IMR-90 (cell line): ENCODE results near the gene EML1. TPM values are rescaled to one million over a fixed set of nuclear protein-coding genes. Genes with fewer than 3 reads are reported as not detected.

ENCODE experiments used
- ATAC-seq: fragments of 200-7000 bp; cut with Tn5 transposase; 2 replicates; pipeline ENCODE4 v1.9.1; 2020; ENCODE audit warnings: low read depth, mild to moderate bottlenecking, moderate library complexity
- BruUV-seq: library from RNA; stranded (reverse); fragments of 400-500 nt; replicated peaks from 2 replicates; lab custom pipeline; 2021; lab: Mats Ljungman, UMichigan
- CTCF ChIA-PET: fragments of 300-600 bp; formaldehyde crosslinking; extraction: SDS; loops from one replicate; lab custom pipeline; 2021; ENCODE audit warnings: antibody characterized with exemption; lab: Yijun Ruan, JAX
- POLR2A ChIA-PET: fragments of 300-600 bp; sonication (Branson Sonifier 250); formaldehyde crosslinking; loops from one replicate; lab custom pipeline; 2022; ENCODE audit warnings: antibody characterized with exemption; ENCODE audit not compliant: unreplicated experiment; lab: Charles Lee
- DNase-seq: peaks from one replicate; pipeline ENCODE4 v3.0.0; 2013
- H2AFZ ChIP-seq: replicated peaks from 2 replicates; pipeline ENCODE3; 2013; ENCODE audit warnings: low read length, mild to moderate bottlenecking; ENCODE audit not compliant: poor library complexity
- H2AK5ac ChIP-seq: 2 replicates; pipeline ENCODE4 v1.6.1; 2013; ENCODE audit warnings: low read depth, low read length, inconsistent platforms
- H2AK9ac ChIP-seq: replicated peaks from 2 replicates; pipeline ENCODE3; 2013; ENCODE audit warnings: mild to moderate bottlenecking, low read depth, low read length, moderate library complexity; ENCODE audit not compliant: poor library complexity
- H2BK120ac ChIP-seq: 2 replicates; pipeline ENCODE4 v1.6.1; 2013; ENCODE audit warnings: low read depth, low read length, inconsistent platforms
- H2BK15ac ChIP-seq: 3 replicates; pipeline ENCODE4 v1.6.1; 2013; ENCODE audit warnings: low read depth, low read length, inconsistent platforms
- H2BK20ac ChIP-seq: 2 replicates; pipeline ENCODE4 v1.6.1; 2013; ENCODE audit warnings: low read depth, mild to moderate bottlenecking, inconsistent platforms, low read length, moderate library complexity
- H2BK5ac ChIP-seq: 2 replicates; pipeline ENCODE4 v1.6.1; 2013; ENCODE audit warnings: mild to moderate bottlenecking, low read depth, low read length, inconsistent platforms; ENCODE audit not compliant: poor library complexity, severe bottlenecking
- H3K14ac ChIP-seq: replicated peaks from 2 replicates; pipeline ENCODE4 v1.6.1; 2013; ENCODE audit warnings: low read depth, low read length, inconsistent platforms
- H3K18ac ChIP-seq: 2 replicates; pipeline ENCODE4 v1.6.1; 2013; ENCODE audit warnings: low read depth, low read length, control low read depth
- H3K23ac ChIP-seq: 2 replicates; pipeline ENCODE4 v1.6.1; 2013; ENCODE audit warnings: low read depth, low read length, inconsistent platforms
- H3K27ac ChIP-seq: 2 replicates; pipeline ENCODE4 v1.5.1; 2013; ENCODE audit warnings: mild to moderate bottlenecking, control low read depth, low read length; ENCODE audit not compliant: insufficient read depth
- H3K27me3 ChIP-seq: 2 replicates; pipeline ENCODE4 v1.6.1; 2013; ENCODE audit warnings: low read length; ENCODE audit not compliant: control insufficient read depth, insufficient read depth
- H3K36me3 ChIP-seq: 2 replicates; pipeline ENCODE4 v1.6.1; 2013; ENCODE audit warnings: low read length, mixed read lengths; ENCODE audit not compliant: control insufficient read depth, insufficient read depth
- H3K4ac ChIP-seq: 2 replicates; pipeline ENCODE4 v1.6.1; 2013; ENCODE audit warnings: low read depth, low read length, inconsistent platforms
- H3K4me1 ChIP-seq: 2 replicates; pipeline ENCODE4 v1.6.1; 2013; ENCODE audit warnings: low read length, mixed read lengths; ENCODE audit not compliant: control insufficient read depth, insufficient read depth
- H3K4me2 ChIP-seq: 2 replicates; pipeline ENCODE4 v1.6.1; 2013; ENCODE audit warnings: low read depth, mild to moderate bottlenecking, control low read depth, low read length, moderate library complexity
- H3K4me3 ChIP-seq: 2 replicates; pipeline ENCODE4 v1.5.1; 2013; ENCODE audit warnings: low read depth, mild to moderate bottlenecking, control low read depth, low read length, moderate library complexity; ENCODE audit not compliant: insufficient read depth
- H3K56ac ChIP-seq: 2 replicates; pipeline ENCODE4 v1.6.1; 2013; ENCODE audit warnings: low read length, inconsistent platforms; ENCODE audit not compliant: insufficient read depth; ENCODE audit errors: extremely low read depth
- H3K79me1 ChIP-seq, 2 experiments: 2 replicates each; pipeline ENCODE4 v1.6.1; 2013; ENCODE audit warnings: low read length in 2 of 2, inconsistent platforms in 1 of 2, low read depth in 1 of 2
- H3K9ac ChIP-seq: 2 replicates; pipeline ENCODE4 v1.6.1; 2013; ENCODE audit warnings: low read depth, low read length, control low read depth
- H3K9me1 ChIP-seq: 2 replicates; pipeline ENCODE4 v1.6.1; 2013; ENCODE audit warnings: low read length, inconsistent platforms; ENCODE audit not compliant: insufficient read depth
- H3K9me3 ChIP-seq: 2 replicates; pipeline ENCODE4 v1.6.1; 2013; ENCODE audit warnings: low read length; ENCODE audit not compliant: control insufficient read depth, insufficient read depth
- H4K20me1 ChIP-seq: 2 replicates; pipeline ENCODE4 v1.6.1; 2013; ENCODE audit warnings: low read length, inconsistent platforms; ENCODE audit not compliant: insufficient read depth
- H4K5ac ChIP-seq: 2 replicates; pipeline ENCODE4 v1.6.1; 2013; ENCODE audit warnings: mild to moderate bottlenecking, low read depth, low read length, control low read depth
- H4K8ac ChIP-seq, 2 experiments: 2 replicates each; pipeline ENCODE4 v1.6.1; 2013; ENCODE audit warnings: low read depth in 2 of 2, low read length in 2 of 2, control low read depth in 1 of 2, inconsistent platforms in 1 of 2
- H4K91ac ChIP-seq: 2 replicates; pipeline ENCODE4 v1.6.1; 2013; ENCODE audit warnings: low read depth, low read length, inconsistent platforms; ENCODE audit not compliant: insufficient read depth
- CEBPB ChIP-seq: IDR thresholded peaks from 2 replicates; pipeline ENCODE4 v1.6.1; 2012; ENCODE audit warnings: low read depth, low read length, improper control_type of control experiment
- MXI1 ChIP-seq: IDR thresholded peaks from 2 replicates; pipeline ENCODE4 v1.6.1; 2012; ENCODE audit warnings: low read depth, mild to moderate bottlenecking, low read length, moderate library complexity, borderline replicate concordance
- POLR2A ChIP-seq: IDR thresholded peaks from 2 replicates; pipeline ENCODE4 v1.6.1; 2012; ENCODE audit warnings: mild to moderate bottlenecking, low read depth, low read length
- RAD21 ChIP-seq: IDR thresholded peaks from 2 replicates; pipeline ENCODE4 v1.6.1; 2012; ENCODE audit warnings: low read length, improper control_type of control experiment
- RCOR1 ChIP-seq: IDR thresholded peaks from 2 replicates; pipeline ENCODE4 v1.6.1; 2012; ENCODE audit warnings: mild to moderate bottlenecking, low read length, improper control_type of control experiment; ENCODE audit not compliant: insufficient replicate concordance
- RFX5 ChIP-seq: IDR thresholded peaks from 2 replicates; pipeline ENCODE4 v1.8.0; 2012; ENCODE audit warnings: low read depth, mild to moderate bottlenecking, low read length, moderate library complexity
- SMC3 ChIP-seq: fragments of 150-350 bp; IDR thresholded peaks from 2 replicates; pipeline ENCODE4 v1.6.1; 2016; ENCODE audit warnings: low read depth, mild to moderate bottlenecking, antibody characterized with exemption, low read length, moderate library complexity
- WGBS, 2 experiments: methylation state at CpG; one replicate each; pipeline versions ENCODE4 v1.1.5 to v1.1.7; 2013; ENCODE audit warnings: missing lambda C conversion rate in 2 of 2; ENCODE audit not compliant: insufficient read length in 1 of 2; ENCODE audit errors: extremely low coverage in 2 of 2; 5-methylcytosine and 5-hydroxymethylcytosine counted together
- dilution Hi-C: fragments of 300-500 bp; cut with HindIII; formaldehyde crosslinking; loops from one replicate; pipeline ENCODE4 v1.14.3; 2018; ENCODE audit warnings: low sequenced_read_pairs; ENCODE audit not compliant: unreplicated experiment
- in situ Hi-C: fragments of 300-500 bp; cut with MboI; formaldehyde crosslinking; loops from 3 replicates; pipeline ENCODE4 v1.14.3; 2019; ENCODE audit warnings: low sequenced_read_pairs, inconsistent platforms, mixed read lengths
- intact Hi-C: fragments of 100-400 bp; cut with micrococcal nuclease; formaldehyde crosslinking; loops from 2 replicates; pipeline ENCODE4 v1.10.0; 2022
- polyA plus RNA-seq, 3 experiments: library from polyadenylated mRNA; depleted of rRNA; stranded (reverse); fragments of >200 nt; gene quantifications; 2 replicates each; pipeline ENCODE4 v1.2.3, GENCODE V29; 2012; ENCODE audit warnings: low replicate concordance in 1 of 3
- total RNA-seq: library from RNA; depleted of rRNA; stranded (reverse); fragments of >200 nt; gene quantifications from 2 replicates; pipeline ENCODE4 v1.2.3, GENCODE V29; 2012
- TF ChIP-seq, protein P1 (sequence below): conservative IDR thresholded peaks from 2 replicates; pipeline ENCODE4 v1.5.1; 2012; ENCODE audit warnings: mild to moderate bottlenecking, low read depth, low read length, improper control_type of control experiment

Gene EML1
- total and polyA plus RNA-seq, 2 of the 4 experiments (the other 2 are of a cell fraction), result 14.0 to 42.3 TPM

DNA sequence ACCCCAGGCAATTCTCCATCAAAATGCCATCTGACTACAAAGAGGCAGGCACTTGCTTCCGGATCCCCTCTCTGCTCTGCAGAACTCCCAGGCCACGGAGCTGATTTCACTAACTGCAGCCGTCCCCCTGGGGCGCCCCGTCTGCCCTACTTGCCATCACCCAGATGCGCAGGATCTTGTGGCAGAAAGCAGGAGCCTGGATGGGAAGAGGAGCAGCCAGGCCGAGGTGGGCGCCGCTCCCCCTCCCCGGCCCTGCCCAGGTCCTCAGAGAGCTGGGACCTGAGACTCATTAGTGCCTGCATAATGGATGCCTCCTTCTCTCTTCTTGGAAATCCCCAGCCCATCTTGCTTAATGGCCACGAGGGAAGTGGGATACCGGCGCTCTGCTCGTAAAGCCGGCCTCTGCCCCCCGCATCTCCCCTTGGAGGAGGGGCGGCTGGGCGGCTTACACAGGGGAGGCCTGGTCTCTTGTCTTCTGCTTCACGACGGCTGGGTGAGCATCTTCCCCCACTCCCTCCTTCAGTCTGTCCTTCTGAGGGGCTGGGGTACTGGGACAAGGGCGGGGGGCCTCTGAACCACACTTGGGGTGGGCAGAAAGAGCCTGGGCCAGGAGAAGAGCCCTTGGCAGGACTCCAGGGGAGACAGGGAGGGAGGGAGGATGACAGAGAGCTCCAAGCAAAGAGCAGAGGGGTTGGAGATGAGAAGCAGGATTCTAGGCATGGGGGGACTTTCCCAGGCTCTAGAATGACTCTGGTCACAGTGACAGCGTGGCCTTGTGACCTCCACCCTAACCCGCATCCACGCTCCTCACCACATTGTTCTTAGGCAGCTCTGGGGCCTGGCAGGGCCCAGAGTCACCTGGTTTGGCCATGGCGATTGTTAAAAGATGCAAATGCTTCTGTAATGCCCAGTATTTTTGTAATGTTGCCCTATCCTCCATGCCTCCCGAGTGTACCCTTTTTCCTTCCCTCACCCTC is 19.4 kb upstream of the EML1 start:
- intact Hi-C loops, result no loop called here
- CTCF ChIA-PET, result no interaction called here

More for the DNA sequence above, 19.4 kb upstream of the EML1 start:
- Histone ChIP-seq H3K4ac (0 out of 2 replicates have a peak overlapping the region, but pooled peaks have one; percentile 23), H3K9me3 (peaks cover 4% of the 10 kb centered on the region; the same call in 1 of the 2 replicates), H3K56ac (no peak overlapping the region), H4K5ac (no peak overlapping the region), H3K36me3 (no peaks in the 10 kb centered on the region), H3K27ac (no peak overlapping the region), H2BK120ac (no peak overlapping the region; the same call in 1 of the 2 replicates), H4K91ac (no peak overlapping the region; the same call in 1 of the 2 replicates), H3K4me2 (no peak overlapping the region), H3K9me1 (peaks cover 8% of the 10 kb centered on the region), H3K23ac (no peak overlapping the region), H3K4me3 (no peak overlapping the region), H2BK5ac (no peak overlapping the region), H2AFZ (peak overlapping the region; percentile 36), H2BK15ac (no peak overlapping the region), H3K4me1 (peaks cover 6% of the 10 kb centered on the region; the same call in 1 of the 2 replicates), H3K18ac (no peak overlapping the region), H3K9ac (no peak overlapping the region), H3K14ac (no peak overlapping the region), H4K8ac (no peak overlapping the region), H4K20me1 (no peaks in the 10 kb centered on the region), H3K27me3 (no peaks in the 10 kb centered on the region), H2AK5ac (peak overlapping the region; percentile 64; the same call in 1 of the 2 replicates), H2BK20ac (no peak overlapping the region), H3K79me1 (no peaks in the 10 kb centered on the region), H2AK9ac (no peak overlapping the region)
- in situ Hi-C loops (no loop called here), dilution Hi-C loops (no loop called here)
- no peak for DNase-seq
- no TSS peak for BruUV-seq
- peak; percentile 9; the same call in 1 of the 2 replicates for ATAC-seq
- WGBS, 2 experiments, result 85% methylated on average over 4 of the region's 26 CpGs; no CpG with 5 or more reads in 1 of the 2 experiments
- no peak for TF ChIP-seq CEBPB
- no peak for TF ChIP-seq MXI1
- no peak for TF ChIP-seq SMC3
- TF ChIP-seq, protein P1, sequence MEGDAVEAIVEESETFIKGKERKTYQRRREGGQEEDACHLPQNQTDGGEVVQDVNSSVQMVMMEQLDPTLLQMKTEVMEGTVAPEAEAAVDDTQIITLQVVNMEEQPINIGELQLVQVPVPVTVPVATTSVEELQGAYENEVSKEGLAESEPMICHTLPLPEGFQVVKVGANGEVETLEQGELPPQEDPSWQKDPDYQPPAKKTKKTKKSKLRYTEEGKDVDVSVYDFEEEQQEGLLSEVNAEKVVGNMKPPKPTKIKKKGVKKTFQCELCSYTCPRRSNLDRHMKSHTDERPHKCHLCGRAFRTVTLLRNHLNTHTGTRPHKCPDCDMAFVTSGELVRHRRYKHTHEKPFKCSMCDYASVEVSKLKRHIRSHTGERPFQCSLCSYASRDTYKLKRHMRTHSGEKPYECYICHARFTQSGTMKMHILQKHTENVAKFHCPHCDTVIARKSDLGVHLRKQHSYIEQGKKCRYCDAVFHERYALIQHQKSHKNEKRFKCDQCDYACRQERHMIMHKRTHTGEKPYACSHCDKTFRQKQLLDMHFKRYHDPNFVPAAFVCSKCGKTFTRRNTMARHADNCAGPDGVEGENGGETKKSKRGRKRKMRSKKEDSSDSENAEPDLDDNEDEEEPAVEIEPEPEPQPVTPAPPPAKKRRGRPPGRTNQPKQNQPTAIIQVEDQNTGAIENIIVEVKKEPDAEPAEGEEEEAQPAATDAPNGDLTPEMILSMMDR, result no peak
- no peak for TF ChIP-seq POLR2A
- TF ChIP-seq RCOR1, result no peak
- no peak for TF ChIP-seq RAD21
- no peak for TF ChIP-seq RFX5
- POLR2A ChIA-PET, result no interaction called here
